OCI-LY7 (cell line): ENCODE results near the gene TMEM38A.

Experiments used
- EZH2phosphoT487 ChIP-seq: fragments of 200-600 bp; sonication (generic); IDR thresholded peaks from 2 replicates; pipeline ENCODE4 v1.6.1; 2018; ENCODE audit warnings: low read depth, borderline replicate concordance, mild to moderate bottlenecking, mixed run types, antibody characterized with exemption, low read length, moderate library complexity, mixed read lengths
- TF ChIP-seq, protein P1 (sequence below): fragments of 200-600 bp; sonication (generic); conservative IDR thresholded peaks from 2 replicates; pipeline ENCODE4 v1.5.1; 2014; ENCODE audit warnings: mild to moderate bottlenecking, antibody characterized with exemption, low read length, moderate library complexity, mixed read lengths

DNA sequence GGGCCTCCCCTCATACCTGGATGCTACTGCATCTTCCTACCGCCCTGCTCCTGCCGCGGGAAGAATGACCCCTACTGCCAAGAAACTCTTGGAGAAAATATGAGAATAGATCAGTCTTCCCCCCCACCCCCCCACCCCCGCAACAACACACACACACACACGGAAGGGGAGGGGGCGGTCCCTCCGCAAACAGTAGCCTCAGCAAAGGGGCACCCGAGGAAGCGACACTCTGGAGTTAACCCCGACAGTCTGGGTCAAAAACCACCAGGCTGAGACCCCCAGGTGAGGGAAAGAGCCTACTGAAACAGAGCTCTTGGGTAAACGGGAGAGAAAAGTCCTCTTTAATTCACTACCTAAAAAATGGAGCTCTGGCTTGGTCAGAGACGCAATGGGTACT lies 34.1 kb upstream of the TMEM38A start:
- TF ChIP-seq, protein P1, sequence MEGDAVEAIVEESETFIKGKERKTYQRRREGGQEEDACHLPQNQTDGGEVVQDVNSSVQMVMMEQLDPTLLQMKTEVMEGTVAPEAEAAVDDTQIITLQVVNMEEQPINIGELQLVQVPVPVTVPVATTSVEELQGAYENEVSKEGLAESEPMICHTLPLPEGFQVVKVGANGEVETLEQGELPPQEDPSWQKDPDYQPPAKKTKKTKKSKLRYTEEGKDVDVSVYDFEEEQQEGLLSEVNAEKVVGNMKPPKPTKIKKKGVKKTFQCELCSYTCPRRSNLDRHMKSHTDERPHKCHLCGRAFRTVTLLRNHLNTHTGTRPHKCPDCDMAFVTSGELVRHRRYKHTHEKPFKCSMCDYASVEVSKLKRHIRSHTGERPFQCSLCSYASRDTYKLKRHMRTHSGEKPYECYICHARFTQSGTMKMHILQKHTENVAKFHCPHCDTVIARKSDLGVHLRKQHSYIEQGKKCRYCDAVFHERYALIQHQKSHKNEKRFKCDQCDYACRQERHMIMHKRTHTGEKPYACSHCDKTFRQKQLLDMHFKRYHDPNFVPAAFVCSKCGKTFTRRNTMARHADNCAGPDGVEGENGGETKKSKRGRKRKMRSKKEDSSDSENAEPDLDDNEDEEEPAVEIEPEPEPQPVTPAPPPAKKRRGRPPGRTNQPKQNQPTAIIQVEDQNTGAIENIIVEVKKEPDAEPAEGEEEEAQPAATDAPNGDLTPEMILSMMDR = no peak
- TF ChIP-seq EZH2phosphoT487 = no peak
